Osteocyte (in vitro differentiated cells): ENCODE measurements around the gene LCT. TPM values are rescaled to one million over a fixed set of nuclear protein-coding genes. Genes with fewer than 3 reads are reported as not detected.
"Not testable (repeated sequence)": the region's sequence is repeated elsewhere in the genome, so short reads cannot be mapped to it uniquely, and the experiment has no call there.

Experiments
- DNase-seq: peaks from one replicate; pipeline ENCODE4 v3.0.0; 2021; ENCODE audit warnings: mixed read lengths; ENCODE audit not compliant: unreplicated experiment; ENCODE audit errors: extremely low spot score
- H3K27ac Mint-ChIP-seq: one replicate; pipeline ENCODE4 v1.8.0; 2021; ENCODE audit warnings: mild to moderate bottlenecking, mixed read lengths; ENCODE audit not compliant: unreplicated experiment
- H3K27me3 Mint-ChIP-seq: one replicate; pipeline ENCODE4 v1.8.0; 2021; ENCODE audit warnings: mixed read lengths; ENCODE audit not compliant: unreplicated experiment
- H3K36me3 Mint-ChIP-seq: one replicate; pipeline ENCODE4 v1.8.0; 2021; ENCODE audit warnings: mixed read lengths; ENCODE audit not compliant: unreplicated experiment
- H3K4me1 Mint-ChIP-seq: one replicate; pipeline ENCODE4 v1.8.0; 2021; ENCODE audit warnings: mixed read lengths; ENCODE audit not compliant: unreplicated experiment
- H3K4me3 Mint-ChIP-seq: one replicate; pipeline ENCODE4 v1.8.0; 2021; ENCODE audit warnings: mild to moderate bottlenecking, moderate library complexity, mixed read lengths; ENCODE audit not compliant: unreplicated experiment
- H3K9me3 Mint-ChIP-seq: one replicate; pipeline ENCODE4 v1.8.0; 2021; ENCODE audit warnings: mixed read lengths; ENCODE audit not compliant: unreplicated experiment
- CTCF ChIP-seq: fragments of 200-600 bp; sonication (generic); IDR thresholded peaks from 2 replicates; pipeline ENCODE4 v1.5.0; 2021; ENCODE audit warnings: antibody characterized with exemption, mild to moderate bottlenecking, moderate library complexity
- total RNA-seq: library from RNA; stranded (reverse); gene quantifications from 2 replicates; pipeline ENCODE4 v1.2.1, GENCODE V29; 2021

LCT gene
- total RNA-seq, 1 donor from 2014 or later: not detected

DNA sequence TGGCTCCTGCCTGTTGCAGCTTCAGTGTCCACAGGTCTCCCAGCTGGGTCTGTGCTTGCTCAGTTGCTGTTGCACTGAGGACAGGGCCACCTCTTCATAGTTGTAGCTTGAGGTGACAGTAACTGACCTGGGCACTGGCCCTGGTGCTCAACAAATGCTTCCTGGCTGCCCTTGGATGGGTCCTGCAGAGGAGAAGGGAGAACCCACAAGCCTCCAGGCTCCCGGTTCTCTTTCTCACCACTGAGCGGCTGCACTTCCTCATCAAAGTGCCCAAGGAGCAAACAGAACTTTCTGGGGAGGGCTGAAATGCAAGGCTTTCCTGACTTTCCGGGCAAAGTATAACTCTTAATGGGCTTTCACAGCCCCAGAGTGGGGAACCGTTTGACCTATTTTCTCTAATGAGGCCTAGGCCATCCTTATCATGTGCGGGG, 38.7 kb downstream of the LCT start:
- Mint-ChIP-seq H3K4me3 (no peak overlapping the region), H3K4me1 (peaks cover 5% of the 10 kb centered on the region), H3K27ac (no peak overlapping the region), H3K27me3 (no peaks in the 10 kb centered on the region), H3K9me3 (no peaks in the 10 kb centered on the region), H3K36me3 (no peaks in the 10 kb centered on the region)
- TF ChIP-seq CTCF: no peak
- DNase-seq: peak; percentile 64

- Mint-ChIP-seq H3K27ac (no peak overlapping the region), H3K36me3 (no peaks in the 10 kb centered on the region), H3K4me1 (peaks cover 5% of the 10 kb centered on the region), H3K4me3 (no peak overlapping the region), H3K9me3 (no peaks in the 10 kb centered on the region), H3K27me3 (no peaks in the 10 kb centered on the region)
- peak; percentile 92 for TF ChIP-seq CTCF
- DNase-seq: peak; percentile 90
These were observed 39.3 kb downstream of the LCT start for GRCh38 chr2:135797497-135798274.

GRCh38 chr2:135796606-135797005, 40.4 kb downstream of the LCT start:
- TF ChIP-seq CTCF: no peak
- H3K4me3 Mint-ChIP-seq: no peak overlapping the region
- peaks cover 15% of the 10 kb centered on the region for H3K4me1 Mint-ChIP-seq
- H3K36me3 Mint-ChIP-seq: no peaks in the 10 kb centered on the region
- H3K9me3 Mint-ChIP-seq: no peaks in the 10 kb centered on the region
- DNase-seq: no peak
- H3K27ac Mint-ChIP-seq: no peak overlapping the region
- no peaks in the 10 kb centered on the region for H3K27me3 Mint-ChIP-seq

GRCh38 chr2:135795641-135796040, 41.3 kb downstream of the LCT start:
- not testable (repeated sequence) for H3K9me3 Mint-ChIP-seq, H3K27ac Mint-ChIP-seq, H3K36me3 Mint-ChIP-seq, DNase-seq, H3K27me3 Mint-ChIP-seq, H3K4me3 Mint-ChIP-seq
- H3K4me1 Mint-ChIP-seq: peaks cover 24% of the 10 kb centered on the region

- H3K4me1 Mint-ChIP-seq: peaks cover 29% of the 10 kb centered on the region
- H3K36me3 Mint-ChIP-seq: no peaks in the 10 kb centered on the region
- H3K27ac Mint-ChIP-seq: peak overlapping the region; percentile 79
- no peak for TF ChIP-seq CTCF
- no peak for DNase-seq
- H3K4me3 Mint-ChIP-seq: no peak overlapping the region
- no peaks in the 10 kb centered on the region for H3K9me3 Mint-ChIP-seq
- H3K27me3 Mint-ChIP-seq: no peaks in the 10 kb centered on the region
These were observed 44.4 kb downstream of the LCT start for GRCh38 chr2:135792401-135793150.
